ENCODE results near the gene RBPMS2.

DNA sequence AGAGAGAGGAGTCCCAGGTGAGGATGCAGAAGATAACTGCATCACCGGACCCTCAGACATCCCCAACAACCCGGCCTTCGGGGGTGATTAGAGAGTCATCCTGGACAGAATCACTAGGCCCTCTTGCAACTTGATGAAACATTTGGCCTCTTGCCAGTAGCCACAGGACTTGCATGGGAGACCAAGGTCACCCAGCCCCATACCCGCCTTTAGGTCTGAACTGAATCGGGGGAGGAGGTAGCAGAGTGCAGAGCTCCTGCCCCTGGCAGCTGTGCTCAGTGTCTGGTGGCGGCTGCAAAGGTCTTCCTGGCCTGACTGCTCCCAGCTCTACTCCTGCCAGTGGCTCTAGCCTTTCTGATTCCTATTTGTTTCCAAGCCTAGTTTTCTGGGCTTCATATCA, 37.7 kb upstream of the RBPMS2 start:
- no peak for TF ChIP-seq EZH2 (IDR thresholded peaks at IDR 0.05)
- TF ChIP-seq POLR2AphosphoS5 (IDR thresholded peaks at IDR 0.05; ENCODE audit: borderline replicate concordance, low read depth, low read length), result no peak
